Measurements from ENCODE around the gene FBXO46.

- TF ChIP-seq POLR2AphosphoS5 (IDR thresholded peaks at IDR 0.05; ENCODE audit: low read depth, low read length) (no peak), TAF1 (IDR thresholded peaks at IDR 0.05; ENCODE audit: borderline replicate concordance, insufficient read depth, low read length) (no peak), REST (IDR thresholded peaks at IDR 0.05; ENCODE audit: insufficient read depth in 1 of 2, low read depth in 2 of 2, low read length in 2 of 2) (no peak)
Observed at GRCh38 chr19:45747513-45747912, 16.8 kb upstream of the FBXO46 start.
